ENCODE results near the gene ZDHHC3. TPM values are rescaled to one million over a fixed set of nuclear protein-coding genes. Genes with fewer than 3 reads are reported as not detected.

Gene ZDHHC3
- polyA plus RNA-seq, 1 of the 3 experiments (the other 2 are of a cell fraction): 60.7 TPM

DNA sequence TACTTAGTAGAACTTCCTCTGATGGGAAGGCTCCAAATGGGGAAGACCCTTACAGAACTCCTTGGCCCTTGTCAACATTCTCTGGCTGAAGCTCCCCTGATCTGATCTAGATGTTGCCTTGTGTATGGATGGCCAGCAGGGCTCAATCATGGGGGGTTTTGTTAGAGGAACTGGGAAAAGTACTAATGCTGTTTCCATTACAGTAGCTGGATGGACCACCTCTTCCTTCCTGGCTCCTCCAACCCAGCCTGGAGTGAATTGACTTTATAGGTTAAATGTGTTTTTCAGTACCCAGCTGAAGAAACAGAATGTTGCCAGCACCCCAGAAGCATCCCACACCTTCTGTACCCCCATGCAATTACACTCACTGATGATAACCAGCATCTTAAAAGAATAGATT, 27.4 kb upstream of the ZDHHC3 start:
- Histone ChIP-seq H3K27me3 (ENCODE audit: insufficient read depth) (no peaks in the 10 kb centered on the region), H3K9ac (no peak overlapping the region)
- POLR2A ChIA-PET: no interaction called here

GRCh38 chr3:45002720-45003119, 26.7 kb upstream of the ZDHHC3 start:
- Histone ChIP-seq H4K20me1 (ENCODE audit: insufficient read depth) (no peaks in the 10 kb centered on the region), H3K9me3 (no peaks in the 10 kb centered on the region), H3K9me2 (no peaks in the 10 kb centered on the region), H3K27ac (ENCODE audit: low read depth in 2 of 2, low read length in 1 of 2) (no peak overlapping the region), H3K79me2 (ENCODE audit: insufficient read depth) (no peaks in the 10 kb centered on the region), H3K4me3 (ENCODE audit: low read depth in 2 of 2, low read length in 1 of 2) (no peak overlapping the region), H2AFZ (ENCODE audit: low read depth) (no peak overlapping the region), H3K4me2 (no peak overlapping the region), H3K27me3 (ENCODE audit: insufficient read depth) (no peaks in the 10 kb centered on the region), H3K4me1 (ENCODE audit: control insufficient read depth in 1 of 2, insufficient read depth in 2 of 2, low read depth in 1 of 2, low read length in 1 of 2) (peaks cover 0 to 2% of the 10 kb centered on the region in 2 experiments; a peak in 1 of 4 replicates), H3K36me3 (replicated peaks in 1 of 2; ENCODE audit: control insufficient read depth in 1 of 2, insufficient read depth in 2 of 2, low read length in 1 of 2) (peaks cover 45 to 63% of the 10 kb centered on the region in 2 experiments), H3K9ac (no peak overlapping the region), H3F3A (replicated peaks; ENCODE audit: insufficient read depth) (no peaks in the 10 kb centered on the region)
- ChIA-PET POLR2A (no interaction called here), CTCF (interaction anchor here (1.4 kb wide), 1 partner anchor 18 kb away, joined by 3 read pairs; no protein-coding TSS in a partner anchor)
- 100% methylated on average over 3 of the region's 3 CpGs for WGBS (ENCODE audit: low lambda C conversion rate)
- no peak for DNase-seq
- TF ChIP-seq POLR2AphosphoS5 (IDR thresholded peaks at IDR 0.05; ENCODE audit: low read depth, low read length): no peak
- TF ChIP-seq FOXJ3 (CRISPR knock-in tag; IDR thresholded peaks at IDR 0.05): no peak
- no peak for TF ChIP-seq MXI1 (IDR thresholded peaks at IDR 0.05; ENCODE audit: low read depth, low read length)
- no peak for TF ChIP-seq CHD2 (IDR thresholded peaks at IDR 0.05; ENCODE audit: low read length, partially characterized antibody)
- TF ChIP-seq, protein P1, sequence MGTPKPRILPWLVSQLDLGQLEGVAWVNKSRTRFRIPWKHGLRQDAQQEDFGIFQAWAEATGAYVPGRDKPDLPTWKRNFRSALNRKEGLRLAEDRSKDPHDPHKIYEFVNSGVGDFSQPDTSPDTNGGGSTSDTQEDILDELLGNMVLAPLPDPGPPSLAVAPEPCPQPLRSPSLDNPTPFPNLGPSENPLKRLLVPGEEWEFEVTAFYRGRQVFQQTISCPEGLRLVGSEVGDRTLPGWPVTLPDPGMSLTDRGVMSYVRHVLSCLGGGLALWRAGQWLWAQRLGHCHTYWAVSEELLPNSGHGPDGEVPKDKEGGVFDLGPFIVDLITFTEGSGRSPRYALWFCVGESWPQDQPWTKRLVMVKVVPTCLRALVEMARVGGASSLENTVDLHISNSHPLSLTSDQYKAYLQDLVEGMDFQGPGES (IDR thresholded peaks at IDR 0.05; ENCODE audit: low read depth, low read length): no peak
- TF ChIP-seq ELF1 (IDR thresholded peaks at IDR 0.05): no peak
- TF ChIP-seq, protein P2, sequence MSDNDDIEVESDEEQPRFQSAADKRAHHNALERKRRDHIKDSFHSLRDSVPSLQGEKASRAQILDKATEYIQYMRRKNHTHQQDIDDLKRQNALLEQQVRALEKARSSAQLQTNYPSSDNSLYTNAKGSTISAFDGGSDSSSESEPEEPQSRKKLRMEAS (IDR thresholded peaks at IDR 0.05; ENCODE audit: low read depth): no peak
- TF ChIP-seq TEAD4 (IDR thresholded peaks at IDR 0.05; ENCODE audit: borderline replicate concordance, insufficient read depth): no peak
- no peak for TF ChIP-seq TCF12 (IDR thresholded peaks at IDR 0.05)
- TF ChIP-seq USF2 (IDR thresholded peaks at IDR 0.05; ENCODE audit: borderline replicate concordance, low read depth, low read length): no peak
- no peak for TF ChIP-seq FOXM1 (IDR thresholded peaks at IDR 0.05; ENCODE audit: low read depth)

More for the DNA sequence above, 27.4 kb upstream of the ZDHHC3 start:
- Histone ChIP-seq H3K36me3 (replicated peaks in 1 of 2; ENCODE audit: control insufficient read depth in 1 of 2, insufficient read depth in 2 of 2, low read length in 1 of 2) (peaks cover 45 to 59% of the 10 kb centered on the region in 2 experiments), H4K20me1 (ENCODE audit: insufficient read depth) (no peaks in the 10 kb centered on the region), H3K9me2 (no peaks in the 10 kb centered on the region), H3K4me2 (no peak overlapping the region), H3K79me2 (ENCODE audit: insufficient read depth) (no peaks in the 10 kb centered on the region), H2AFZ (ENCODE audit: low read depth) (no peak overlapping the region), H3F3A (replicated peaks; ENCODE audit: insufficient read depth) (no peaks in the 10 kb centered on the region), H3K4me1 (ENCODE audit: control insufficient read depth in 1 of 2, insufficient read depth in 2 of 2, low read depth in 1 of 2, low read length in 1 of 2) (peaks cover 0 to 7% of the 10 kb centered on the region in 2 experiments; a peak in 1 of 4 replicates), H3K4me3 (ENCODE audit: low read depth in 2 of 2, low read length in 1 of 2) (no peak overlapping the region), H3K27ac (ENCODE audit: low read depth in 2 of 2, low read length in 1 of 2) (no peak overlapping the region), H3K9me3 (no peaks in the 10 kb centered on the region)
- DNase-seq: no peak
- TF ChIP-seq JUND (IDR thresholded peaks at IDR 0.05) (no peak), ELF1 (IDR thresholded peaks at IDR 0.05) (no peak), NRF1 (IDR thresholded peaks at IDR 0.05; ENCODE audit: low read depth, low read length) (no peak), MEF2A (IDR thresholded peaks at IDR 0.05; ENCODE audit: borderline replicate concordance, low read depth) (no peak), GABPA (IDR thresholded peaks at IDR 0.05; ENCODE audit: low read depth) (no peak), ZBTB33 (IDR thresholded peaks at IDR 0.05; ENCODE audit: borderline replicate concordance, low read depth) (no peak), MXI1 (IDR thresholded peaks at IDR 0.05; ENCODE audit: low read depth, low read length) (no peak), USF2 (IDR thresholded peaks at IDR 0.05; ENCODE audit: borderline replicate concordance, low read depth, low read length) (no peak), RAD21 (IDR thresholded peaks at IDR 0.05; ENCODE audit: low read length) (no peak), FOXJ3 (CRISPR knock-in tag; IDR thresholded peaks at IDR 0.05) (no peak), SMC3 (IDR thresholded peaks at IDR 0.05; ENCODE audit: low read depth, low read length) (no peak), SIN3A (IDR thresholded peaks at IDR 0.05; ENCODE audit: borderline replicate concordance, low read depth, low read length) (no peak), CHD2 (IDR thresholded peaks at IDR 0.05; ENCODE audit: low read length, partially characterized antibody) (no peak), RFX5 (IDR thresholded peaks at IDR 0.05; ENCODE audit: low read length) (no peak)
- TF ChIP-seq, protein P1 (IDR thresholded peaks at IDR 0.05; ENCODE audit: low read depth, low read length): no peak
- CTCF ChIA-PET: interaction anchor here (1.4 kb wide), 1 partner anchor 19 kb away, joined by 3 read pairs; no protein-coding TSS in a partner anchor
